Measurements from ENCODE around the gene ABHD10.

- TF ChIP-seq CTCF (IDR thresholded peaks at IDR 0.05) (no peak), POLR2A (IDR thresholded peaks at IDR 0.05) (no peak)
These were observed 15.4 kb upstream of the ABHD10 start for GRCh38 chr3:111963424-111963823.

Measured in lower leg skin (tissue), 3 donors.